Upper lobe of left lung (tissue), 4 donors: ENCODE data around the gene CCDC51.

Source experiments
- POLR2A ChIP-seq, 4 donors: fragments of 450-650 bp; IDR thresholded peaks; one replicate each; pipeline ENCODE4 v1.5.1; 2016 to 2017; ENCODE audit warnings: antibody characterized with exemption in 4 of 4, mild to moderate bottlenecking in 2 of 4
- TF ChIP-seq, protein P1 (sequence below), 6 experiments: fragments of 450-650 bp in 4 of 6; fragments of 200-600 bp in 2 of 6; sonication (generic) in 2 of 6; IDR thresholded peaks; one replicate each; pipeline ENCODE4 v1.5.1; 2016 to 2019; ENCODE audit warnings: antibody characterized with exemption in 6 of 6

DNA sequence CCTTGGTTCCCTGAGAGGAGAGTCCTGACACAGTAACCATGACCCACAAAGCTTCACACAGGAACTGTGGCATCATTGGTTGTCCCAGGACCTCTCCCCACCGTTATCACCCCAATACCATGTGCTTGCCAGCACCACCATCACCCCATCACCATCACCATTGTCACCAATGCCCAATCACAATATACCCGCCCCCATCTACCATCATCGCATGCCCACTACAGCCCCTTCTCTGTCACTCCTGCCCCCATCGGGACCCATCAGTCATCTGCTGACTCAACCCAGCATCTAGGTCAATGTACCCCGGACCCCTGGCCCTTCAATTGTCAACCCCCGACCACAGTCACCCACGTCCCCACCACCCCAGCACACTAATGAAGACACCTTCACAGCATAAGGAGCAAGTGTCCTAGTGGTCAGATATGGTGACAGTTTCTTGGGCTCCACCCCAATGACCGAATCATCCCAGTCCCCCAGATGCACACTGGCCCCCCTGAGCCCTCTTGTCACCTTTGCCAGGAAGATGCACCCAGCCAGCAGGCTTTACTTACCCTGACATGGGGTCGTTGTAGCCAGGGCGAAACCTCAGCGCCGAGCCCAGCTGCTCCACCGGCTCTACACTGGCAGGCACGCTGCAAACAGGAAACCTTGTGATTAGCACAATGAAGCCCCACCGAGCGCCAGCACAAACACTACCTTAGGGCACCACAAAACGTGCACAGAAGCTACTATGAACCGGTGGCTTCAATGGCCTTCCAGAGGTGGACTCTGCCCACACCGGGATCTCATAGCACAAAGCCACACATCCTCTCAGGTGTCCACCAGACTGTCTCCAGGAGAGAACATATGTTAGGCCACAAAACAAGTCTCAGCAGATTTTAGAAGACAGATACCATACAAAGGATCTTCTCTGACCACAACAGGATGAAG is 39.0 kb upstream of the CCDC51 start:
- TF ChIP-seq POLR2A (IDR thresholded peaks at IDR 0.05), result no peak
- TF ChIP-seq, protein P1, sequence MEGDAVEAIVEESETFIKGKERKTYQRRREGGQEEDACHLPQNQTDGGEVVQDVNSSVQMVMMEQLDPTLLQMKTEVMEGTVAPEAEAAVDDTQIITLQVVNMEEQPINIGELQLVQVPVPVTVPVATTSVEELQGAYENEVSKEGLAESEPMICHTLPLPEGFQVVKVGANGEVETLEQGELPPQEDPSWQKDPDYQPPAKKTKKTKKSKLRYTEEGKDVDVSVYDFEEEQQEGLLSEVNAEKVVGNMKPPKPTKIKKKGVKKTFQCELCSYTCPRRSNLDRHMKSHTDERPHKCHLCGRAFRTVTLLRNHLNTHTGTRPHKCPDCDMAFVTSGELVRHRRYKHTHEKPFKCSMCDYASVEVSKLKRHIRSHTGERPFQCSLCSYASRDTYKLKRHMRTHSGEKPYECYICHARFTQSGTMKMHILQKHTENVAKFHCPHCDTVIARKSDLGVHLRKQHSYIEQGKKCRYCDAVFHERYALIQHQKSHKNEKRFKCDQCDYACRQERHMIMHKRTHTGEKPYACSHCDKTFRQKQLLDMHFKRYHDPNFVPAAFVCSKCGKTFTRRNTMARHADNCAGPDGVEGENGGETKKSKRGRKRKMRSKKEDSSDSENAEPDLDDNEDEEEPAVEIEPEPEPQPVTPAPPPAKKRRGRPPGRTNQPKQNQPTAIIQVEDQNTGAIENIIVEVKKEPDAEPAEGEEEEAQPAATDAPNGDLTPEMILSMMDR (IDR thresholded peaks at IDR 0.05), result no peak
